Prostate gland (tissue), 2 donors: ENCODE measurements around the gene GALNTL6.

Experiments used
- CTCF ChIP-seq, 4 experiments: fragments of 200-600 bp in 2 of 4; fragments of 450-650 bp in 2 of 4; sonication (generic) in 2 of 4; IDR thresholded peaks; 1 replicate in 3 of 4; 2 replicates in 1 of 4; pipeline ENCODE4 v1.5.1; 2016 to 2019; ENCODE audit warnings: antibody characterized with exemption in 4 of 4, mild to moderate bottlenecking in 2 of 4, moderate library complexity in 2 of 4
- POLR2A ChIP-seq: fragments of 450-650 bp; IDR thresholded peaks from one replicate; pipeline ENCODE4 v1.6.1; 2016; ENCODE audit warnings: antibody characterized with exemption, mild to moderate bottlenecking

GRCh38 chr4:173051232-173051631, 1238.0 kb downstream of the GALNTL6 start:
- TF ChIP-seq CTCF (IDR thresholded peaks at IDR 0.05), result no peak
- no peak for TF ChIP-seq POLR2A
